ENCODE results near the gene VPS45. TPM values are rescaled to one million over a fixed set of nuclear protein-coding genes. Genes with fewer than 3 reads are reported as not detected.
"Not testable (repeated sequence)": the region's sequence is repeated elsewhere in the genome, so short reads cannot be mapped to it uniquely, and the experiment has no call there.

VPS45 gene
- total and polyA plus RNA-seq, 3 donors from 2014 or later: 28.4 to 50.7 (median 50.3) TPM

DNA sequence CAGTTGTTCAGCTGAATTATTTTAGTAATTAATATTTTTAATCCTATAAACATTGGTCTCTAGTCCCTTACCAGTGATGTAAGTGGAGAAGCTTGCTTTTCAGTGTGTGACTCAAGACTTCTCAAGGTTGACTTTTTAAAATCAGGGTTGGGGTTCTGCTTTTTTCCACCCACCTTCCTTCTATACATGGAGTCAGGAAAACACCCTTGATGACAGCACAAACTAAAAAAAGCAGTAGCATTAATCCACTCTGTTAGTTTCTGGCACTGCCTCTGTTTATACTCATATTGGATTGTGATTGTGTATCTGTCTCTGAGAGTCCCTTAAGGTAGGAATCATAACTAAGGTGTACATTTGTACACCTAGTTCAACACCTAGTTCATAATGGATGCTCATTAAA lies 73.9 kb downstream of the VPS45 start:
- DNase-seq: no peak
- intact Hi-C loops (cut with DNase I; ENCODE audit: low total_unique reads): no loop called here
- Histone ChIP-seq H3K4me1 (no peaks in the 10 kb centered on the region), H3K27me3 (no peaks in the 10 kb centered on the region), H3K9me3 (no peaks in the 10 kb centered on the region), H3K27ac (no peak overlapping the region), H3K4me3 (no peak overlapping the region), H3K36me3 (ENCODE audit: low read depth, missing control alignments) (no peaks in the 10 kb centered on the region)
- TF ChIP-seq, protein P1, sequence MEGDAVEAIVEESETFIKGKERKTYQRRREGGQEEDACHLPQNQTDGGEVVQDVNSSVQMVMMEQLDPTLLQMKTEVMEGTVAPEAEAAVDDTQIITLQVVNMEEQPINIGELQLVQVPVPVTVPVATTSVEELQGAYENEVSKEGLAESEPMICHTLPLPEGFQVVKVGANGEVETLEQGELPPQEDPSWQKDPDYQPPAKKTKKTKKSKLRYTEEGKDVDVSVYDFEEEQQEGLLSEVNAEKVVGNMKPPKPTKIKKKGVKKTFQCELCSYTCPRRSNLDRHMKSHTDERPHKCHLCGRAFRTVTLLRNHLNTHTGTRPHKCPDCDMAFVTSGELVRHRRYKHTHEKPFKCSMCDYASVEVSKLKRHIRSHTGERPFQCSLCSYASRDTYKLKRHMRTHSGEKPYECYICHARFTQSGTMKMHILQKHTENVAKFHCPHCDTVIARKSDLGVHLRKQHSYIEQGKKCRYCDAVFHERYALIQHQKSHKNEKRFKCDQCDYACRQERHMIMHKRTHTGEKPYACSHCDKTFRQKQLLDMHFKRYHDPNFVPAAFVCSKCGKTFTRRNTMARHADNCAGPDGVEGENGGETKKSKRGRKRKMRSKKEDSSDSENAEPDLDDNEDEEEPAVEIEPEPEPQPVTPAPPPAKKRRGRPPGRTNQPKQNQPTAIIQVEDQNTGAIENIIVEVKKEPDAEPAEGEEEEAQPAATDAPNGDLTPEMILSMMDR (IDR thresholded peaks at IDR 0.05): no peak
- TF ChIP-seq POLR2A (IDR thresholded peaks at IDR 0.05): no peak

DNA sequence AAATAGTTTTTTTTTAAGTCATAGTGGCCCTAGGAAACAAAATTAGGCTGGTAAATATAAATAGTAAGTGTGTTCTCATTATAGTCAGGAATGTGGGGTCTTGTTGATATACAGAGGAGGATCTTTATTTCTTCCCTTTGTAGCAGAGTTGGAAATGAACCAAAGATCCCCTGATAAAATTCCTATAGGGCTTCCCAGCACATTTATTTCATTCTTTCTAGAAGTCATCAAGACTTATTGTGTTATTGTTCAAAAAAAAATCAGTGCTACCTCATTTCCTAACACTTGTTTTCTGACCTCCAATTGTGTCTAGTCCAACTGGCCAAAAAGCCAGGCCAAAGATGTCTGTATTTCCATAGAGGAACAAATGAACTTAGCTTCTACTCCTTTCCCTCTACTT lies 74.5 kb downstream of the VPS45 start:
- DNase-seq: no peak
- intact Hi-C loops (cut with DNase I; ENCODE audit: low total_unique reads): no loop called here
- Histone ChIP-seq H3K27ac (no peak overlapping the region), H3K9me3 (no peaks in the 10 kb centered on the region), H3K4me3 (no peak overlapping the region), H3K4me1 (no peaks in the 10 kb centered on the region), H3K36me3 (ENCODE audit: low read depth, missing control alignments) (no peaks in the 10 kb centered on the region), H3K27me3 (no peaks in the 10 kb centered on the region)
- no peak for TF ChIP-seq POLR2A (IDR thresholded peaks at IDR 0.05)
- TF ChIP-seq, protein P1 (IDR thresholded peaks at IDR 0.05): no peak

GRCh38 chr1:150144606-150145005 lies 77.0 kb downstream of the VPS45 start:
- WGBS, 2 donors: 37 to 42% methylated on average over 5 of the region's 5 CpGs
- intact Hi-C loops (cut with DNase I; ENCODE audit: low total_unique reads): no loop called here

DNA sequence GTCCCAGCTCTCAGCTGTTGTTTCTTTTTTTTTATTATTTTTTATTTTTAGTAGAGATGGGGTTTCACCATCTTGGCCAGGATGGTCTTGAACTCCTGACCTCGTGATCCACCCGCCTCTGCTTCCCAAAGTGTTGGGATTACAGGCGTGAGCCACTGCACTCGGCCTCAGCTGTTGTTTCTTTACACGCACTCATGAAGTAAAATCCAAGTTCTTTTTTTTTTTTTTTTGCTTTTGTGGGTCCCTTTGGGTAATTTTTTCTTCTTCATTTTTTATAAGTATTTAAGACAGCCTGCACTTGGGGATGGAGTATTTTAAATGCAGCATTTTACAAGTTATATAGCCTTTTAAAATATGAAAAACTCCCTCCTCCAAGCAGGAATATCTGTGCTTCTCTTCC lies 78.4 kb downstream of the VPS45 start:
- H3K4me1 ChIP-seq; H3K4me3 ChIP-seq; H3K9me3 ChIP-seq; intact Hi-C loops (cut with DNase I; ENCODE audit: low total_unique reads); H3K27me3 ChIP-seq; H3K36me3 ChIP-seq (ENCODE audit: low read depth, missing control alignments); DNase-seq; H3K27ac ChIP-seq: not testable (repeated sequence)
- 47 to 71% methylated on average over 5 of the region's 5 CpGs for WGBS, 2 donors

More at GRCh38 chr1:150144606-150145005, 77.0 kb downstream of the VPS45 start:
- H3K9me3 ChIP-seq: no peaks in the 10 kb centered on the region
- no peaks in the 10 kb centered on the region for H3K4me1 ChIP-seq
- no peak overlapping the region for H3K4me3 ChIP-seq
- TF ChIP-seq, protein P1 (IDR thresholded peaks at IDR 0.05): no peak
- no peak for TF ChIP-seq POLR2A (IDR thresholded peaks at IDR 0.05)
- H3K27ac ChIP-seq: no peak overlapping the region
- no peaks in the 10 kb centered on the region for H3K27me3 ChIP-seq
- no peak for DNase-seq
- H3K36me3 ChIP-seq (ENCODE audit: low read depth, missing control alignments): no peaks in the 10 kb centered on the region

DNA sequence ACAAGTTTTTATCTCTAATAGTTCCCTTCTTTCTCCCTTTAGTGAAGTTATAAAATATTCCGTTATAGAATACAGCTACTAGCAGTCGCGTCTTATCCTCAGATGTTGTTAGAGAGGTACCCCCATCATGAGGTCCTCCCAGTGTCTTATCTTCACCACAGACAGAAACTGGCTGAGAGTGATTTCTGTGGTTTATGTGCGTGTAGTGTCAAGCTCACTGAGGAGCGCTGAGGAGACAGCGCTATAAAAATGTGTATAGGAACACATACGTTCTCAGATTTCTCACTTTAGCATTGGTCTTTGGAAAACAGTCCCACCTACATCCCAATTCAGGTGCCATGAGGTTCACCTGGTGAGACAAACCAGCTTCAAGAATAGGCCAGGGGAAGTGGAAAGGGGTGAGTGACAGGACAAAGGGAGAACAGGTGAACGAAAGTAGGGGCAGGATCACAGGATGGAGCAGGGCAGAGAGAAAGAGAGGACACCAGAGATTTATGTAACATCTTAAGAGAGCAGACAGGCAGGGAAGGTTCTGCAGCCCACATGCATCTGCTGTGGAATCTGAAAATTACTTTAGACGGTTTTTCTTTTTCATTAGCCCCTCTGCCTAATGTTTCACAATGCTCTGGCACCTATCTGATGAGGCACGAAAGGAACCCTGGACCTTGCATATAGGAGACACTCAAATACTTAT lies 79.4 kb downstream of the VPS45 start:
- no peak overlapping the region for H3K27ac ChIP-seq
- no peaks in the 10 kb centered on the region for H3K9me3 ChIP-seq
- no peaks in the 10 kb centered on the region for H3K27me3 ChIP-seq
- H3K36me3 ChIP-seq (ENCODE audit: low read depth, missing control alignments): no peaks in the 10 kb centered on the region
- 65 to 79% methylated on average over 10 of the region's 10 CpGs for WGBS, 2 donors
- DNase-seq: no peak
- H3K4me1 ChIP-seq: peaks cover 8% of the 10 kb centered on the region
- H3K4me3 ChIP-seq: no peak overlapping the region
- TF ChIP-seq POLR2A (IDR thresholded peaks at IDR 0.05): no peak
- TF ChIP-seq, protein P1 (IDR thresholded peaks at IDR 0.05): no peak
- intact Hi-C loops (cut with DNase I; ENCODE audit: low total_unique reads): no loop called here
